PC-3 (cell line): Measurements from ENCODE around the gene LDLRAD1. TPM values are rescaled to one million over a fixed set of nuclear protein-coding genes. Genes with fewer than 3 reads are reported as not detected.
"Not testable (repeated sequence)": the region's sequence is repeated elsewhere in the genome, so short reads cannot be mapped to it uniquely, and the experiment has no call there.

Experiments used
- ATAC-seq: fragments of 200-7000 bp; cut with Tn5 transposase; 2 replicates; pipeline ENCODE4 v1.9.1; 2020; ENCODE audit warnings: mild to moderate bottlenecking, moderate library complexity
- BruUV-seq: library from RNA; stranded (reverse); fragments of 400-500 nt; replicated peaks from 2 replicates; lab custom pipeline; 2021; lab: Mats Ljungman, UMichigan
- CTCF ChIA-PET: fragments of 300-600 bp; sonication (Branson Sonifier 250); formaldehyde crosslinking; loops from one replicate; lab custom pipeline; 2022; ENCODE audit warnings: antibody characterized with exemption; lab: Charles Lee
- POLR2A ChIA-PET: fragments of 300-600 bp; sonication (Branson Sonifier 250); formaldehyde crosslinking; loops from one replicate; lab custom pipeline; 2022; ENCODE audit warnings: antibody characterized with exemption; ENCODE audit not compliant: unreplicated experiment; lab: Charles Lee
- DNase-seq: peaks from one replicate; pipeline ENCODE4 v3.0.0-alpha.2; 2015
- H2AFZ ChIP-seq: fragments of 300-600 bp; sonication (generic); 2 replicates; pipeline ENCODE4 v1.6.0; 2016; ENCODE audit warnings: antibody characterized with exemption, low read length
- H3F3A ChIP-seq: fragments of 300-600 bp; sonication (generic); one replicate; pipeline ENCODE4 v1.6.0; 2017; ENCODE audit warnings: antibody characterized with exemption, low read length, control low read depth, mild to moderate bottlenecking; ENCODE audit not compliant: unreplicated experiment
- H3K27ac ChIP-seq: fragments of 300-600 bp; sonication (generic); 2 replicates; pipeline ENCODE4 v1.5.1; 2016; ENCODE audit warnings: mild to moderate bottlenecking, low read length
- H3K27me3 ChIP-seq: fragments of 300-600 bp; sonication (generic); 2 replicates; pipeline ENCODE4 v1.6.1; 2016; ENCODE audit warnings: low read length, mixed read lengths
- H3K36me3 ChIP-seq: fragments of 300-600 bp; sonication (generic); 2 replicates; pipeline ENCODE4 v1.6.1; 2016; ENCODE audit warnings: low read depth, mixed run types, low read length, mixed read lengths
- H3K4me1 ChIP-seq: fragments of 300-600 bp; sonication (generic); 2 replicates; pipeline ENCODE4 v1.5.1; 2016; ENCODE audit warnings: low read length; ENCODE audit not compliant: insufficient read depth
- H3K4me2 ChIP-seq: fragments of 300-600 bp; sonication (generic); 2 replicates; pipeline ENCODE4 v1.6.0; 2016; ENCODE audit warnings: low read length
- H3K4me3 ChIP-seq: fragments of 300-600 bp; sonication (generic); 2 replicates; pipeline ENCODE4 v1.5.1; 2016; ENCODE audit warnings: mild to moderate bottlenecking, low read length, mixed read lengths
- H3K79me2 ChIP-seq: fragments of 300-600 bp; sonication (generic); 2 replicates; pipeline ENCODE4 v1.6.1; 2017; ENCODE audit warnings: low read length, mixed read lengths
- H3K9ac ChIP-seq: fragments of 300-600 bp; sonication (generic); 2 replicates; pipeline ENCODE4 v1.6.0; 2016; ENCODE audit warnings: mild to moderate bottlenecking, low read length
- H3K9me2 ChIP-seq: fragments of 300-600 bp; sonication (generic); replicated peaks from 2 replicates; pipeline ENCODE4 v1.6.1; 2016; ENCODE audit warnings: mixed run types, low read length, mixed read lengths
- H3K9me3 ChIP-seq: fragments of 300-600 bp; sonication (generic); 2 replicates; pipeline ENCODE4 v1.6.1; 2016; ENCODE audit warnings: low read length, mixed read lengths
- H4K20me1 ChIP-seq: fragments of 300-600 bp; sonication (generic); 2 replicates; pipeline ENCODE4 v1.6.1; 2016; ENCODE audit warnings: low read length, mixed read lengths
- CTCF ChIP-seq: fragments of 300-600 bp; sonication (generic); conservative IDR thresholded peaks from 2 replicates; pipeline ENCODE4 v1.5.1; 2017; ENCODE audit warnings: antibody characterized with exemption, low read depth, mild to moderate bottlenecking, low read length
- EZH2 ChIP-seq: fragments of 300-600 bp; sonication (generic); IDR thresholded peaks from one replicate; pipeline ENCODE4 v1.6.1; 2017; ENCODE audit warnings: antibody characterized with exemption, mild to moderate bottlenecking, low read length; ENCODE audit not compliant: unreplicated experiment
- EZH2phosphoT487 ChIP-seq: fragments of 300-600 bp; sonication (generic); IDR thresholded peaks from 2 replicates; pipeline ENCODE4 v1.6.1; 2018; ENCODE audit warnings: mild to moderate bottlenecking, antibody characterized with exemption, low read length, borderline replicate concordance
- intact Hi-C: fragments of 100-400 bp; cut with micrococcal nuclease; formaldehyde crosslinking; loops from 2 replicates; pipeline ENCODE4 v1.9.0; 2023
- total RNA-seq: library from RNA; depleted of rRNA; stranded (reverse); fragments of >200 nt; gene quantifications from 2 replicates; pipeline ENCODE4 v1.2.3, GENCODE V29; 2014

Gene LDLRAD1
- total RNA-seq, 1 experiment from 2014 or later: not detected

DNA sequence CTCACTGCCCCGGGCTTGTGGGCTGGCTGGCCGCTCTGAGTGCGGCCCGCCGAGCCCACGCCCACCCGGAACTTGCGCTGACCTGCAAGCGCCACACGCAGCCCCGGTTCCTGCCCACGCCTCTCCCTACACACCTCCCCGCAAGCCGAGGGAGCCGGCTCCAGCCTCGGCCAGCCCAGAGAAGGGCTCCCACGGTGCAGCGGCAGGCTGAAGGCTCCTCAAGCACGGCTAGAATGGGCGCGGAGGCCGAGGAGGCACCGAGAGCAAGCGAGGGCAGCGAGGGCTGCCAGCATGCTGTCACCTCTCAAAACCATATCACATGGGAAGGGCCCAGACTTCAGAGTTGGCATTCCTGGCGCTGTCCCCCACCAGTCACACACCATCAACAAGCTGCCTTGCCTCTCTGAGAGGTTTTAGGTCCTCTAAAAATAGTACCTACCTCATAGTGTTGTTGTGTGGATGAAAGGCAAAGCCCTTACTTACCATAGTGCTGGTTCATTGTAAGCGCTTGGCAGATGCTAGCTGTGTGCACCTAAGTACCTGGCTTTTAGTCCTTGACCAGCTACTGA lies 13.4 kb downstream of the LDLRAD1 start:
- Histone ChIP-seq H3K9ac (no peak overlapping the region), H3K79me2 (no peaks in the 10 kb centered on the region), H2AFZ (no peak overlapping the region), H3K27me3 (no peaks in the 10 kb centered on the region), H3K9me2 (no peaks in the 10 kb centered on the region), H3K4me1 (no peaks in the 10 kb centered on the region), H3K27ac (no peak overlapping the region), H3K9me3 (no peaks in the 10 kb centered on the region), H3K4me3 (no peak overlapping the region), H4K20me1 (no peaks in the 10 kb centered on the region), H3F3A (no peaks in the 10 kb centered on the region), H3K36me3 (no peaks in the 10 kb centered on the region), H3K4me2 (no peak overlapping the region)
- DNase-seq (no peak), ATAC-seq (no peak)
- no TSS peak for BruUV-seq
- intact Hi-C loops: no loop called here
- TF ChIP-seq CTCF (no peak), EZH2phosphoT487 (no peak), EZH2 (no peak)
- POLR2A ChIA-PET: no interaction called here
- CTCF ChIA-PET: no interaction called here

GRCh38 chr1:54003750-54004480 lies 14.1 kb downstream of the LDLRAD1 start:
- H3K9me2 ChIP-seq, BruUV-seq, H3K4me1 ChIP-seq, H3K4me3 ChIP-seq, H3K79me2 ChIP-seq, H3K36me3 ChIP-seq, H3K9ac ChIP-seq, H2AFZ ChIP-seq, DNase-seq, ATAC-seq, H4K20me1 ChIP-seq, H3K27ac ChIP-seq, H3K27me3 ChIP-seq, H3F3A ChIP-seq, CTCF ChIA-PET, intact Hi-C loops, H3K4me2 ChIP-seq, H3K9me3 ChIP-seq: not testable (repeated sequence)
- POLR2A ChIA-PET: interaction anchor here (0.7 kb wide), 1 partner anchor 142 kb away, joined by 4 read pairs; no protein-coding TSS in a partner anchor

DNA sequence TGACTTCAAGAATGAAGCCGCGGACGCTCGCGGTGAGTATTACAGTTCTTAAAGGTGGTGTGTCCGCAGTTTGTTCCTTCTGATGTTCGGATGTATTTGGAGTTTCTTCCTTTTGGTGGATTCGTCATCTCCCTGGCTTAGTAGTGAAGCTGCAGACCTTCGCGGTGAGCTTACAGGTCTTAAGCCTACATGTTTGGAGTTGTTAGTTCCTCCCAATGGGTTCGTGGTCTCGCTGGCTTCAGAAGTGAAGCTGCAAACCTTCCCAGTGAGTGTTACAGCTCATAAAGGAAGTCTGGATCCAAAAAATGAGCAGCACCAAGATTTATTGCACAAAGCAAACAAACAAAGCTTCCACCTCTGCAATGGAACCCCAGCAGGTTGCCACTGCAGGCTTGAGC lies 14.7 kb downstream of the LDLRAD1 start:
- no peak for ATAC-seq

More for the DNA sequence above, 14.7 kb downstream of the LDLRAD1 start:
- Histone ChIP-seq H3K27me3 (no peaks in the 10 kb centered on the region), H3K4me3 (no peak overlapping the region), H3K27ac (no peak overlapping the region), H3K9me3 (no peaks in the 10 kb centered on the region), H2AFZ (no peak overlapping the region), H3F3A (no peaks in the 10 kb centered on the region), H3K79me2 (no peaks in the 10 kb centered on the region), H3K9me2 (no peaks in the 10 kb centered on the region), H4K20me1 (no peaks in the 10 kb centered on the region), H3K4me1 (no peaks in the 10 kb centered on the region), H3K36me3 (no peaks in the 10 kb centered on the region), H3K9ac (no peak overlapping the region), H3K4me2 (no peak overlapping the region)
- BruUV-seq: no TSS peak
- DNase-seq: no peak
- intact Hi-C loops: no loop called here
- TF ChIP-seq EZH2phosphoT487: no peak
- TF ChIP-seq EZH2: no peak
- POLR2A ChIA-PET: interaction anchor here (0.7 kb wide), 1 partner anchor 141 kb away, joined by 4 read pairs; no protein-coding TSS in a partner anchor
- CTCF ChIA-PET: no interaction called here
